Ishikawa (cell line): Measurements from ENCODE around the gene CCDC137.

Experiments used
- CEBPB ChIP-seq: IDR thresholded peaks from 2 replicates; pipeline ENCODE4 v1.6.1; 2012
- CREB1 ChIP-seq: IDR thresholded peaks from 2 replicates; pipeline ENCODE4 v1.6.1; 2012; ENCODE audit warnings: low read depth
- EGR1 ChIP-seq: IDR thresholded peaks from 2 replicates; pipeline ENCODE4 v1.6.1; 2012
- EP300 ChIP-seq: IDR thresholded peaks from 2 replicates; pipeline ENCODE4 v1.6.1; 2012; ENCODE audit warnings: borderline replicate concordance
- FOXM1 ChIP-seq: IDR thresholded peaks from 2 replicates; pipeline ENCODE4 v1.6.1; 2012; ENCODE audit warnings: low read depth, borderline replicate concordance
- NFIC ChIP-seq: IDR thresholded peaks from 2 replicates; pipeline ENCODE4 v1.6.1; 2012
- RAD21 ChIP-seq: IDR thresholded peaks from 2 replicates; pipeline ENCODE4 v1.6.1; 2012; ENCODE audit warnings: low read depth
- TAF1 ChIP-seq: IDR thresholded peaks from 2 replicates; pipeline ENCODE4 v1.6.1; 2012; ENCODE audit warnings: low read depth, mild to moderate bottlenecking
- TCF12 ChIP-seq: IDR thresholded peaks from 2 replicates; pipeline ENCODE4 v1.6.1; 2012; ENCODE audit warnings: low read depth
- TEAD4 ChIP-seq: IDR thresholded peaks from 2 replicates; pipeline ENCODE4 v1.6.1; 2012
- YY1 ChIP-seq: IDR thresholded peaks from 2 replicates; pipeline ENCODE4 v1.6.1; 2012; ENCODE audit warnings: low read depth
- ZBTB7A ChIP-seq: IDR thresholded peaks from 2 replicates; pipeline ENCODE4 v1.6.1; 2012; ENCODE audit warnings: low read depth
- TF ChIP-seq, protein P1 (sequence below): IDR thresholded peaks from 2 replicates; pipeline ENCODE4 v1.6.1; 2012
- TF ChIP-seq, protein P2 (sequence below): IDR thresholded peaks from 2 replicates; pipeline ENCODE4 v1.6.1; 2012
- TF ChIP-seq, protein P3 (sequence below): IDR thresholded peaks from 2 replicates; pipeline ENCODE4 v1.6.1; 2012; ENCODE audit warnings: low read depth, mild to moderate bottlenecking

CCDC137 gene

DNA sequence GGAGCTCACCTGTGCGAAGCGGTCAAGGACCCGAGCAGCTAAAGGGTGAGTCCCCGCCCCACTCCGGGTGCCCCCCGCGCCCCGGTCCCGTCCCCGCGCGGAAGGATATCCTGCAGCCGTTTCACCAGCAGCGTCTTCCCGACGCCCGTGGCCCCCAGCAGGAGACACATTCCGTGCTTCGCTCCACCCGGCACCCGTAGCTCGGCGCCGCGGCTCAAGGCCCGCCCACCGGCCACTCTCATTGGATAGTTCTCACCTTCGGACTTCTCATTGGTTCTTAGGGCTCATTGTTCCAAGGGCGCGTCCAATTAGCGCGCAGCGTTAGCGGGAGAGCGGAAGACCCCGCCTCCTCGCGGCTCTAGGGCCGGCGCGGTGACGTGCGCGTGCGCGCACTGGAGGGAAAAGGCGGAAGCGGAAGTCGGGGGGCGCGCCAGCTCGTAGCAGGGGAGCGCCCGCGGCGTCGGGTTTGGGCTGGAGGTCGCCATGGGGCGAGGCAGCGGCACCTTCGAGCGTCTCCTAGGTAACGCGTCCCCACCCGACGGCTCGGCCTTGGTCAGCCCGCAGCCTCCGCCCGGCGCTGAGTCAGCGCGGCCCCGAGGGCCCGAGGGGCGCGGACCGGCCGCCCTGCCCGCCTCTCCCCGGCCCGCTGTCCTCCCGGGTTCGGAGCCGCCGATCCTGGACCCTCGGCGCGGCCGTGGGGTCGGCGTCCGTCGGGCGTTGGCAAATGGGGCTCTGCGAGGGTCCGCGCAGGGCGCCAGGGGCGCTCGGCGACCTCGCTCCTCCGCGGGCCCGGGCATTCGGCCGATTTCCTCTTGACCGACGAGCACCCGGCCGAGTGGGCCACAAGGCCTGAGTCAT lies 17.3 kb downstream of the CCDC137 start, which contains the start of the genes ARL16 and HGS:
Gene ARL16 (minus strand): TSS at position 214 of the 858 bp plus-strand sequence. CDS start 44 bp downstream, at position 170.
Gene HGS (plus strand): TSS at position 428 of the 858 bp plus-strand sequence. CDS start 56 bp downstream, at position 484.
- TF ChIP-seq CREB1 (peak; percentile 53; the same call in 1 of the 2 replicates), TAF1 (peak; percentile 60; the same call in 1 of the 2 replicates), NFIC (0 out of 2 replicates have a peak, but pooled peaks have one; percentile 23), EGR1 (no peak; the same call in 1 of the 2 replicates), ZBTB7A (no peak; the same call in 1 of the 2 replicates), YY1 (0 out of 2 replicates have a peak, but pooled peaks have one; percentile 54), TEAD4 (peak; percentile 86)
- TF ChIP-seq, protein P1, sequence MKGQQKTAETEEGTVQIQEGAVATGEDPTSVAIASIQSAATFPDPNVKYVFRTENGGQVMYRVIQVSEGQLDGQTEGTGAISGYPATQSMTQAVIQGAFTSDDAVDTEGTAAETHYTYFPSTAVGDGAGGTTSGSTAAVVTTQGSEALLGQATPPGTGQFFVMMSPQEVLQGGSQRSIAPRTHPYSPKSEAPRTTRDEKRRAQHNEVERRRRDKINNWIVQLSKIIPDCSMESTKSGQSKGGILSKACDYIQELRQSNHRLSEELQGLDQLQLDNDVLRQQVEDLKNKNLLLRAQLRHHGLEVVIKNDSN, result no peak
- TF ChIP-seq, protein P2, sequence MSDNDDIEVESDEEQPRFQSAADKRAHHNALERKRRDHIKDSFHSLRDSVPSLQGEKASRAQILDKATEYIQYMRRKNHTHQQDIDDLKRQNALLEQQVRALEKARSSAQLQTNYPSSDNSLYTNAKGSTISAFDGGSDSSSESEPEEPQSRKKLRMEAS, result peak; percentile 70
- TF ChIP-seq, protein P3, sequence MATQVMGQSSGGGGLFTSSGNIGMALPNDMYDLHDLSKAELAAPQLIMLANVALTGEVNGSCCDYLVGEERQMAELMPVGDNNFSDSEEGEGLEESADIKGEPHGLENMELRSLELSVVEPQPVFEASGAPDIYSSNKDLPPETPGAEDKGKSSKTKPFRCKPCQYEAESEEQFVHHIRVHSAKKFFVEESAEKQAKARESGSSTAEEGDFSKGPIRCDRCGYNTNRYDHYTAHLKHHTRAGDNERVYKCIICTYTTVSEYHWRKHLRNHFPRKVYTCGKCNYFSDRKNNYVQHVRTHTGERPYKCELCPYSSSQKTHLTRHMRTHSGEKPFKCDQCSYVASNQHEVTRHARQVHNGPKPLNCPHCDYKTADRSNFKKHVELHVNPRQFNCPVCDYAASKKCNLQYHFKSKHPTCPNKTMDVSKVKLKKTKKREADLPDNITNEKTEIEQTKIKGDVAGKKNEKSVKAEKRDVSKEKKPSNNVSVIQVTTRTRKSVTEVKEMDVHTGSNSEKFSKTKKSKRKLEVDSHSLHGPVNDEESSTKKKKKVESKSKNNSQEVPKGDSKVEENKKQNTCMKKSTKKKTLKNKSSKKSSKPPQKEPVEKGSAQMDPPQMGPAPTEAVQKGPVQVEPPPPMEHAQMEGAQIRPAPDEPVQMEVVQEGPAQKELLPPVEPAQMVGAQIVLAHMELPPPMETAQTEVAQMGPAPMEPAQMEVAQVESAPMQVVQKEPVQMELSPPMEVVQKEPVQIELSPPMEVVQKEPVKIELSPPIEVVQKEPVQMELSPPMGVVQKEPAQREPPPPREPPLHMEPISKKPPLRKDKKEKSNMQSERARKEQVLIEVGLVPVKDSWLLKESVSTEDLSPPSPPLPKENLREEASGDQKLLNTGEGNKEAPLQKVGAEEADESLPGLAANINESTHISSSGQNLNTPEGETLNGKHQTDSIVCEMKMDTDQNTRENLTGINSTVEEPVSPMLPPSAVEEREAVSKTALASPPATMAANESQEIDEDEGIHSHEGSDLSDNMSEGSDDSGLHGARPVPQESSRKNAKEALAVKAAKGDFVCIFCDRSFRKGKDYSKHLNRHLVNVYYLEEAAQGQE, result no peak

DNA sequence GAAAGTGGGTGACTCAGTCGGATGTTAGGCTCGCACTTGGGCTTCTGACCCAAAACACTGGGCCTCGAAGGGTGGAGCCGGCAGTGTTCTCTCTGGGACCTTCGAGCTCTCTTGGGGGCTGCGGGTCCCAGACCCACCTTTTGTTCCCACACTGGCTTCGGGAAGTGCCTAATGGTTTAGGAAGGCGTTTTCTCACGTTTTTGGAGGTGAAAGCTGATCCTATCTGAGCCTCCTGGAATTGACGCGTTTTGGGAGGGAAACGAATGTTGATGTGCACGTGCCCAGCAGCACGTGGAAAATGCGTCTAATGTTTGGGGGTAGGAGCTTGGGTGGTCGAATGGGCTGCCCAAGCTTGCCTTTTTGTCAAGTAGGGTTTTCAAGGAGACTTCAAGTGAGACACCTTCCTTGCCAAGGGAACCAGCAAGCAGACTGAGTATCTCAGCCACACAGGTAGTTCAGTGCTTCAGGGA lies 17.9 kb downstream of the CCDC137 start:
- TF ChIP-seq TAF1 (no peak), YY1 (no peak), EP300 (no peak), ZBTB7A (no peak), TEAD4 (no peak), CREB1 (no peak), EGR1 (no peak), NFIC (no peak), RAD21 (no peak), FOXM1 (no peak), CEBPB (no peak)
- TF ChIP-seq, protein P3, result no peak
- TF ChIP-seq, protein P2, result peak; percentile 97
- TF ChIP-seq, protein P1, result 0 out of 2 replicates have a peak, but pooled peaks have one; percentile 28

DNA sequence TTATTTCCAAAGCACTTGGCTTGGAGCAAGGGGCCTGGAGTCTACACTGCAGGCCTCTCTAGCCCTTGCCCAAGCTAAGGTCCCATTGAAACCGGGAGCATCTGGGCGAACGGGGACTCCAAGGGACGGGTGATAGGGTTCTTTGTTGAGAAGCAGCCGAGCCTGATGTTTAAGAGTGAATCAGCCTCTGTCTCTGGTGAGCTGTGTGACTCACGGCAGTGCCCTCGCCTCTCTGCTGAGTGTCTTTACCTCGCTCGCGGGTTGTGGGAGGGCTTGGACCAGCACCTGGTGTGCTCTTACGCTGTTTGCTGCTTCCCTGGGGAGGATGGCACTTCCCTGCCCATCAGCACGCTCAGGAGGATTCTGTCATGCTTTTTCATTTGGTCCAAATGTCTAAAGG lies 18.6 kb downstream of the CCDC137 start:
- TF ChIP-seq EP300 (no peak), TCF12 (no peak), CEBPB (no peak), TEAD4 (no peak), NFIC (no peak), TAF1 (no peak), FOXM1 (no peak), RAD21 (no peak), CREB1 (no peak), YY1 (no peak), EGR1 (no peak)
- TF ChIP-seq, protein P3, result no peak
- TF ChIP-seq, protein P2, result no peak
- TF ChIP-seq, protein P1, result no peak
